ENCODE data around the gene KCNJ9.

Gene KCNJ9

GRCh38 chr1:160066829-160067745 is 14.3 kb upstream of the KCNJ9 start:
- DNase-seq, result no peak

DNA sequence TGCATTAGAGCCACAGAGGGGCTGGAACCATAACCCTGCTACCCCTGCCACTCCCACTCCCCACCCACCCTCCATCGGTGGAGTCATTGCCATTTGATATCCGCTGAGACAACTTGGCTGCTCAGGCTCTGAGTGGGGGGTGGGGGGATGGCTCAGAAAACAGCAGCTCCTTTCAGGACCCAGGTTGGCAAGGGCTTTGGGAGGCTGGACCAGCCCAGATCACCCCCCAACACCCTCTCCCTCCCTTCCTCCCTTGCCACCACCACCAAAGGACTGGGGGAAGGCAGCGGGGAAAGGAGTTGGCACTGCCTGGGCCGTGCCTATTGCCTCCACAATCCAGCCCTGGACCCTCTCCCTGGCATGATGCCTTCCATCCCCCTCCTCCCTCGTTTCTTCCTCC is 13.1 kb upstream of the KCNJ9 start:
- no peak for DNase-seq

GRCh38 chr1:160069460-160070231 is 11.7 kb upstream of the KCNJ9 start, which contains the start of gene KCNJ10:
KCNJ10 (minus strand) TSS chr1:160070160; CDS start chr1:160042532, 27,628 bp downstream.
- DNase-seq, result no peak

- peak; percentile 54 for DNase-seq
Observed at GRCh38 chr1:160070243-160071163, 10.8 kb upstream of the KCNJ9 start.

DNA sequence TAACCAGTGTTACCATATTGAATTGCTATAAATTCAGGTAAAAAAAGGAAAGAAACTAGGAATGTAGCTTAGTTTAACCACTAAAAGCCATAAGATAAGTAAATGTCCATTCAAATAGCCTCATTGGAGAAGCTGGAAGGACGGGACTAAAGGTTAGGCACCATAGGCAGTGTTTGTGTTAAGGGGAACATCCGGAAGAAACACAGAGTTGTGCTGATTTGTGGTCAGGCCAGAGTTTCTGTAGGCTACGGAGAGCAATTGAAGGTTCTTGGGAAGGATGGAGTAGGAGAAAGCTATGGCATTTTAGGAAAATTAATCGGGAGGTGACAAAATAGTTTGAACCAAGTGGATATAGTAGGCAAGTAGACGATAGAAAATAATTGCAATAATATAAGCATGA is 10.0 kb upstream of the KCNJ9 start:
- no peak for DNase-seq

GRCh38 chr1:160074865-160075264 is 6.5 kb upstream of the KCNJ9 start:
- DNase-seq, result no peak

DNA sequence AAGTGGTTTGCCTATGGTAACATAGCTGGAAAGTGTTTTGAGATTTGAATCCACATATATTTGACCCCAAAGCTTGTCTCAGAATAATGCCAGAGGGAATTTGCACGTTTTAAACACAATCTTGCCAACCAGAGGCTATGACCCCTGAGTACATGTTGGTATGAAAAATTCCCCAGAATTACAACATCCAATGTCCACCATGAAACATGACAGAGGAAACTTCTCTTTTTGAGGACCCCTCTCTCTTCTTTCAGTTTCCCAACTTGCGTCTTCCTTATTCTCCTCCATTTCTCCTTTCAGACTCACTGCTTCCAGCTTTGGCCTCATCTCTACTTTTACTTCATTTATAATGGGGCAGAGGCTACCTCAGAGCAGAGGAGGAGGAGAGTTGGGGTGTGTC is 5.5 kb upstream of the KCNJ9 start:
- DNase-seq, result no peak

GRCh38 chr1:160076295-160076694 is 5.0 kb upstream of the KCNJ9 start:
- no peak for DNase-seq

DNA sequence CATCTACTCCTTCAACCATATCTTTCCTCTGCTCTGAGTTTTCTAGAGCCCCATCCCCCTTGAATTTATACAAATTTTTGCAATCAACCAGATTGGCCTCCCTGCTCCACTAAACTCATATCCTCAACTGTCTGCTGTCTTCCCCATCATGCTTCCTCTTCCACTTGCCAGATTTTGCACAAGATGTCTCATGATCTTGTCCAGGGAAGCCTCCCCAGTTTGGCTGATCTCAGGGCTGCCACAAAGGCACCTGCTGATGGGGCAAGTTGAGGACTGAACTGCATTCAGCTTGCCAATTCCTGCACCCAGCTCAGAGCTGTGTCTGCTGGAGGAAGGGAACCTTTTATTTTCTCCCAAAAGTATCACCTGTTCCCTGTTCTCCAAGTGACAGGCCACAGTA is 3.9 kb upstream of the KCNJ9 start:
- DNase-seq, result no peak

DNA sequence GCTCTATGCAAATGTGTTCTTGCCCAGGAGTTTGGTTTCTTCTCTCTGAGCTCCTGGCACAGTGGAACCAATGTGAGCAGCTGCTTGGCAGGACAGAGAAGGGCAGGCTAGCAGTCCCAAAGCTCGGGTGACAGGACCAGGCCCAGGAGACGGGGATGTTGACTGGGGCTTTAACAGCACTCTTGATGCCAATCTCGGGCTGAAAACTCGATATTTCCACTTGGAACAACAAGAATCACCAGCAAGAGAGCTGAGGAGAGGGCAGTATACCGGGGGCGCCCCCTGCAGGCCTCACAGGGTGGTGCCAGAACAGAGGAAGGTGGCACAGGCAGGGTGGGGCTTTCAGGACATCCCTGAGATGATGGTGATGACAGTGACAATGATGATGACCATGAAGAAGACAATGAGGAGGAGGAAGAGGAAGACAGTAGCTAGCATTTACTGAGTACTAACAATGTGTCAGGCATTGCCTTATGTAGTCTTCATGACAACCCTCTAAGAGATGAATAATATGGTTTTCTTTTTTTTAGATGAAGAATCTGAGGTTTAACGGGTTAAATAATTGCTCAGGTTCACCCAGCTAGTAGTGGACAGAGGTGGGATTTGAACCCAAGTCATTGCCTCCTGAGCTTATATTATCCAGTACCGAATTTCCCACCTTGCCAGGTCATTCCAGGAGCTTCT is 2.7 kb upstream of the KCNJ9 start:
- DNase-seq, result peak; percentile 48

DNA sequence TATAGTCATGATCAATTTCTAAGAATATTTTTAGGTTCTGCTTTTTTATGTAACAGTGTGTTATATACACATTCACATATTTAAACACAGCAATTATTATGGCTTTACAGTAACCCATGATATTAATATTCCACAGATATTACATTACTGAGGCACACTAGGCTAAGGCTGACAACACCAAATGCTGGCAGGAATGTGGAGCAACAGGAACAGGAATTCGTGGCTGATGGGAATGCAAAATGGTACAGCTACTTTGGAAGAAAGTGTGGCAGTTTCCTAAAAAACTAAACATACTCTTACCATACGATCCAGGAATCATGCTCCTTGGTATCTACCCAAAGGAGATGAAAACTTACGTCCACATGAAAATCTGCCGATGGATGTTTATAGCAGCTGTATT is 1.9 kb upstream of the KCNJ9 start:
- DNase-seq, result no peak

GRCh38 chr1:160080381-160081100 is 797 bp upstream of the KCNJ9 start:
- no peak for DNase-seq

DNA sequence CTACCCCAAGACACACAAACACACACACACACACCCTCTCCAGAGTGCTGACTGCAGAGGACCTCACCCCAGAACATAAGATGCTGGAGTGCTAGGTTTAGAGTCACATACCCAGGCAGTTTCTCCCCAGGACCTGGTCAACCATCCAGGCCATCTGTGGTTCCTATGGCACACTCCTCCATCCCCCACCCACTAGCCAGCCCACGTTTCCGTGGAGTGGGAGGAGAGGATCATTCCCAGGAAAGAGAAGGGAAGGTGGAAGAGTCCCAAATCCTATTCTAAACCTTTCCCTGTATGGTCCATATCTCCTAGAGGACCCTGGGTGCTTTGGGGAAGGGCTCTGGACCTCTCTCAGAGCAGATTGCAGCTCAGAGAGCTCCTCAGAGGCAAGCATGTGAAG is 1.1 kb downstream of the KCNJ9 start:
- DNase-seq, result no peak

- DNase-seq, result no peak
Observed at GRCh38 chr1:160082926-160083325, 1.6 kb downstream of the KCNJ9 start.

DNA sequence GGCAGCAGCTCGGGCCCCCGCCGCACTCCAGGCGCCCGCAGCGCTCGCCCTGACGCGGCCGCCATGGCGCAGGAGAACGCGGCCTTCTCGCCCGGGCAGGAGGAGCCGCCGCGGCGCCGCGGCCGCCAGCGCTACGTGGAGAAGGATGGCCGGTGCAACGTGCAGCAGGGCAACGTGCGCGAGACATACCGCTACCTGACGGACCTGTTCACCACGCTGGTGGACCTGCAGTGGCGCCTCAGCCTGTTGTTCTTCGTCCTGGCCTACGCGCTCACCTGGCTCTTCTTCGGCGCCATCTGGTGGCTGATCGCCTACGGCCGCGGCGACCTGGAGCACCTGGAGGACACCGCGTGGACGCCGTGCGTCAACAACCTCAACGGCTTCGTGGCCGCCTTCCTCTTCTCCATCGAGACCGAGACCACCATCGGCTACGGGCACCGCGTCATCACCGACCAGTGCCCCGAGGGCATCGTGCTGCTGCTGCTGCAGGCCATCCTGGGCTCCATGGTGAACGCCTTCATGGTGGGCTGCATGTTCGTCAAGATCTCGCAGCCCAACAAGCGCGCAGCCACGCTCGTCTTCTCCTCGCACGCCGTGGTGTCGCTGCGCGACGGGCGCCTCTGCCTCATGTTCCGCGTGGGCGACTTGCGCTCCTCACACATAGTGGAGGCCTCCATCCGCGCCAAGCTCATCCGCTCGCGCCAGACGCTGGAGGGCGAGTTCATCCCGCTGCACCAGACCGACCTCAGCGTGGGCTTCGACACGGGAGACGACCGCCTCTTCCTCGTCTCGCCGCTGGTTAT is 2.8 kb downstream of the KCNJ9 start:
- DNase-seq, result peak; percentile 69

DNA sequence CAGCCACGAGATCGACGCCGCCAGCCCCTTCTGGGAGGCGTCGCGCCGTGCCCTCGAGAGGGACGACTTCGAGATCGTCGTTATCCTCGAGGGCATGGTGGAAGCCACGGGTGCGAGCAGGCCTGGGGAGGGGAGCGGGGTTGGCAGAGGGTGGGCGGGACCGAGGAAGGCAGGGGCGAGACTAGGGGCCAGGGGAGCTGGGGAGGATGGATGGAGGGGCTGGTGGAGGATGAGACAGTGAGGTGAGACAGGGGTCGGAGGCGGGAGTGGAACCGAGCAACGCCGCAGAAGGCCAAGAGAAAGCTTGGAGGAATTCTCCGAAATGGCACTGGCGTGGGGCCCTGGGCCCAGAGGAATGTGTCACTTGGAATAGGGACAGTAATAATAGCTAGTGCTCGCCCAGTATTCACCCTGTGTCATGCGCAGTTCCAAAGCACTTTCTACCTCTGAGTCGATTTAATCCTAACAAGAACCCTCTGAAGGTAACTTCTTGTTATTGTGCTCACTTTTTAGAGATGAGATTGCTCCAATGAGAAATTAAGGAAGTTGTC is 3.5 kb downstream of the KCNJ9 start:
- DNase-seq, result no peak

GRCh38 chr1:160085686-160086455 is 4.5 kb downstream of the KCNJ9 start:
- peak; percentile 70 for DNase-seq

DNA sequence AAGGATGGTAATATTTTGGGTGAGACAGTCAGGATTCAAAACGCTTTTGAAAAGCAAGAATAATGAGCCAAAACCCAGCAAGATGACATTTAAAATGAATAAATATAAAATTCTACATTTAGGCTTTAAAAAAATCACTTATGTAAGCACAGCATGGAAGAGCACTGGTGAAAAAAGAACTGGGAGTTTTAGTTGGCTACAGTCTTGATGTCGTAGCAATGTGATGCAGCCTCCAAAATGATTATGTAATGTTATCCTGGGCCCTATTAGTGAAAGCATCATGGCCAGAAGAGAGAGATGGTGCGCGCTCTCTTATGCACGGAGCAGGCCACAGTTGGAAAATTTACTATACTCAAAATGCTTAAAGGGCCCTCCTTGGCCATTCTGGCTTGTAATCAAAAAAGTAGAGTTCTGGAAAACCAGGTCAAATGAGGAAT is 5.1 kb downstream of the KCNJ9 start:
- DNase-seq, result no peak

DNA sequence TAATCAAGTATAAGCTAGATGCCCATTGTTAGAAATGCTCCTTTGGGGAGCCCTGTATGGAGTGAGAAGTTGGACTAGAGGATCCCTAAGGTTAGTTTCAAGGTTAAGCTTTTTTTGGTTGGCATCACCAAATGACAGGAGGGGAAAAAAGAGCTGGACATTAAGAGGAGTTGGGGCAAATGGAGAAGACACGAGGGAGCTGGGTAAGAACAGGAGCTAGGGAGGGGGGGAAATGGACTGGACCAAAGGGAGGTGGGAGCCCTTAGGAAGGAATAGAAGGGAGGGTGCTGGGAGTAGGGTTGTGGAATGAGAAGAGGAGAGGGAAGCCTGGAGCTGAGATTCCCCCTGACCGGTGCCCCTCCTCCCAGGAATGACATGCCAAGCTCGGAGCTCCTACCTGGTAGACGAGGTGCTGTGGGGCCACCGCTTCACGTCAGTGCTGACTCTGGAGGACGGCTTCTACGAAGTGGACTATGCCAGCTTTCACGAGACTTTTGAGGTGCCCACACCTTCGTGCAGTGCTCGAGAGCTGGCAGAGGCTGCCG is 5.9 kb downstream of the KCNJ9 start:
- DNase-seq, result no peak
